Body of pancreas (tissue), 4 donors: ENCODE measurements around the gene PSG11. TPM values are rescaled to one million over a fixed set of nuclear protein-coding genes. Genes with fewer than 3 reads are reported as not detected.
"Not testable (repeated sequence)": the region's sequence is repeated elsewhere in the genome, so short reads cannot be mapped to it uniquely, and the experiment has no call there.

ENCODE experiments used
- ATAC-seq: fragments of 150-250 bp; one replicate; pipeline ENCODE4 v1.9.1; 2016
- DNase-seq, 4 donors: peaks; one replicate each; pipeline ENCODE4 v3.0.0-alpha.2; 2019
- H3K27ac ChIP-seq, 4 donors: fragments of 200-600 bp; sonication (generic); 1 replicate in 3 of 4; 2 replicates in 1 of 4; pipeline versions ENCODE4 v1.5.1 to v1.6.1; 2016 to 2019; ENCODE audit warnings: mild to moderate bottlenecking in 1 of 4, mixed read lengths in 1 of 4, moderate library complexity in 1 of 4
- H3K27me3 ChIP-seq, 2 donors: fragments of 200-600 bp; sonication (generic); one replicate each; pipeline ENCODE4 v1.6.0; 2016; ENCODE audit warnings: mild to moderate bottlenecking in 1 of 2
- H3K36me3 ChIP-seq, 2 donors: fragments of 200-600 bp; sonication (generic); replicated peaks in 1 of 2; 2 replicates each; pipeline ENCODE4 v1.5.1; 2016; ENCODE audit warnings: low read depth in 2 of 2; ENCODE audit not compliant: insufficient read depth in 1 of 2
- H3K4me1 ChIP-seq: fragments of 200-600 bp; sonication (generic); one replicate; pipeline ENCODE4 v1.6.0; 2016
- H3K4me3 ChIP-seq, 2 donors: fragments of 200-600 bp; sonication (generic); 1 replicate in 1 of 2; 2 replicates in 1 of 2; pipeline ENCODE4 v1.5.1; 2016 to 2019
- H3K9me3 ChIP-seq, 3 donors: fragments of 200-600 bp; sonication (generic); 1 replicate in 2 of 3; 2 replicates in 1 of 3; pipeline ENCODE4 v1.5.1; 2016
- CTCF ChIP-seq, 7 experiments: fragments of 450-650 bp in 4 of 7; fragments of 200-600 bp in 3 of 7; sonication (generic) in 3 of 7; IDR thresholded peaks; one replicate each; pipeline ENCODE4 v1.5.1; 2016 to 2019; ENCODE audit warnings: antibody characterized with exemption in 7 of 7
- POLR2A ChIP-seq, 3 donors: fragments of 450-650 bp; IDR thresholded peaks; one replicate each; pipeline ENCODE4 v1.6.1; 2016; ENCODE audit warnings: antibody characterized with exemption in 3 of 3, mild to moderate bottlenecking in 2 of 3
- WGBS, 2 donors: methylation state at CpG; one replicate each; pipeline ENCODE4 v1.1.5; 2017; 5-methylcytosine and 5-hydroxymethylcytosine counted together
- intact Hi-C: fragments of 100-400 bp; cut with DNase I; formaldehyde crosslinking; loops from one replicate; pipeline ENCODE4 v1.15.1; 2023
- total RNA-seq, 2 donors: library from RNA; depleted of rRNA; stranded (reverse); fragments of >200 nt; gene quantifications; one replicate each; pipeline ENCODE4 v1.1.0, GENCODE V29; 2016

The PSG11 gene
- total RNA-seq, 2 donors from 2014 or later, result not detected

- intact Hi-C loops, ATAC-seq: not testable (repeated sequence)
These were observed 34.2 kb downstream of the PSG11 start for GRCh38 chr19:42992029-42992604.

DNA sequence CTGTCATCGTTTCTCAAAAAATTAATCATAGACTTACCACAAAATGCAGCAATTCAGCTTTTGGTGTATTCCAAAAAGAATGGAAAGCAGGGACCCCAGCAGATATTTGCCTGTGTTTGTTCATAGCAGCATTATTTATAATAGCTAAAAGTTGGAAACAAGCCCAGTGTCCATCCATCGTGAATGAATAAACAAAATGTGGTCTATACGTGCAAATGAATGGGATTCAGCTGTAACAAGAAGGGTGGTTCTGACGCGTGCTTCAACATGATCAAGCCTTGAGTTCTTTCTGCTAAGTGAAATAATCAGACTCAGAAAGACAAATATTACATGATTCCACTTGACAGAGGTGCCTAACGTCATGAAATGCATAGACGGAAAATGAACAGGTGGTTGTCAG is 36.4 kb downstream of the PSG11 start:
- 41 to 52% methylated on average over 7 of the region's 7 CpGs for WGBS, 2 donors

More at GRCh38 chr19:42992029-42992604, 34.2 kb downstream of the PSG11 start:
- not testable (repeated sequence) for H3K27me3 ChIP-seq, H3K4me3 ChIP-seq, H3K27ac ChIP-seq, H3K4me1 ChIP-seq, H3K9me3 ChIP-seq, H3K36me3 ChIP-seq, DNase-seq
- WGBS, 2 donors, result 50 to 60% methylated on average over 10 of the region's 10 CpGs

DNA sequence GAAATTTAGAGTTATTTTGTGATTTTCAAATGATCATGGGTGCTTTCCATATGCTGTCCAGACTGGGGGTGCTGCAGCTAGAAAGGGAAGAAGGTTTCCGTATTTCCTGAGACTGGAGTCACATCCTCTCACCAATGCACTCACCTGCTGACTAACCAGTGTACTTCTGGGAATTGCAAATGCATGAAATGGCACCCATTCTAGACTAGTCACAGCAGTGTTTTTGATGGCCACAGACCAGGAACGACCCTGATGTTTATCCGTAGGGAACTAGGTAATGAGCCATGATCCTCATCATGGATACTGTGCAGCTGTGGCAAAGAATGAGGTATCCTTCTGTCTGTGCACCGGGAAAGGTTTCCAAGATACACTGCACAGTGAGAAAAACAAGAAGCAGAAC is 37.1 kb downstream of the PSG11 start:
- H3K27me3 ChIP-seq, H3K4me1 ChIP-seq, H3K27ac ChIP-seq, ATAC-seq, H3K36me3 ChIP-seq, DNase-seq, H3K9me3 ChIP-seq, intact Hi-C loops, H3K4me3 ChIP-seq: not testable (repeated sequence)
- WGBS, 2 donors, result 51 to 60% methylated on average over 4 of the region's 4 CpGs

More for the DNA sequence above, 36.4 kb downstream of the PSG11 start:
- TF ChIP-seq CTCF (IDR thresholded peaks at IDR 0.05), result no peak
- no peak for TF ChIP-seq POLR2A (IDR thresholded peaks at IDR 0.05)
- Histone ChIP-seq H3K4me1 (no peaks in the 10 kb centered on the region), H3K9me3 (no peaks in the 10 kb centered on the region), H3K4me3 (no peak overlapping the region), H3K36me3 (no peaks in the 10 kb centered on the region), H3K27ac (no peak overlapping the region), H3K27me3 (no peaks in the 10 kb centered on the region)
- ATAC-seq (no peak), DNase-seq (no peak)
- intact Hi-C loops, result no loop called here

DNA sequence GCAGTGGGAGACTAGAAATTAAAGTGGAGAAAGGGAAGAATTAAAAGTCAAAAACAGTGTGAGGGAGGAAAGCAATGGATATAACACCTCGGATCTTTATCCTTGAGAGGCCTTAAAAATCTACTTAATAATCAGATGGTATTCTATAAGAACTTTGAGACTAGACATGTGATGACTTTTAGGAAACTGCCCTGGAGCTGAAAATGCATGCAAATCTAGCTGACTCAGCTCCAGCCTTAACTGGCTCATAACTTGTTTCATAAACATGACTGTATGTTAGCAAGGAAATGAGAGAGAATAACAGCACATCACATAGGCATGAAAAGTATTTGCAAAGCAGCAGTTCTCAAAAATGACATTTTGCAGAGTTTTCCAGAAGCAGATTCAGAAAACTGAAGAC is 38.1 kb downstream of the PSG11 start:
- intact Hi-C loops, H3K4me1 ChIP-seq, H3K36me3 ChIP-seq, H3K27ac ChIP-seq, DNase-seq, H3K27me3 ChIP-seq, ATAC-seq, H3K4me3 ChIP-seq, H3K9me3 ChIP-seq: not testable (repeated sequence)
- 30 to 40% methylated on average over 1 of the region's 1 CpG for WGBS, 2 donors

- 30 to 48% methylated on average over 4 of the region's 4 CpGs for WGBS, 2 donors
- intact Hi-C loops, result no loop called here
These were observed 40.7 kb downstream of the PSG11 start for GRCh38 chr19:42985588-42985987.

DNA sequence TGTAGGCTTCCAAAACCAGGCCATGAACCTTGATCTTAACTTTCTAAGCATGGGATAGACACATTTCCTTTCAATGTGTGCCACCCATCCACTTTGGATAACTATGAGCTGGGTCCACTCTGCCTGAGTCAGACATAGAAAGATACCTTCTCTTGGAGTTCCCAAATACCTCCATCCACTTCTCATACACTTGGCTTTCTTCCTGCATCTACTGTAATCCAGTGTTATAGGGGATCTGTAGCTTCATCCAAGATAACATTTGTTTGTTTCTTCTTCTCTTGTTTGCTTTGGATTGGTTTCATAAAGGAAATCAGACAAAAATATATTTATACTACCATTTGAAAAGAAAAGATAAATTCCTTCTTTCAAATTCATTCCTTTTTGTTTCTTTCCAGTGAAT is 44.2 kb downstream of the PSG11 start:
- H3K27me3 ChIP-seq, H3K27ac ChIP-seq, ATAC-seq, H3K4me1 ChIP-seq, intact Hi-C loops, H3K9me3 ChIP-seq, H3K36me3 ChIP-seq, H3K4me3 ChIP-seq, DNase-seq: not testable (repeated sequence)

More at GRCh38 chr19:42985588-42985987, 40.7 kb downstream of the PSG11 start:
- no peaks in the 10 kb centered on the region for H3K27me3 ChIP-seq
- H3K4me1 ChIP-seq, result no peaks in the 10 kb centered on the region
- no peak for TF ChIP-seq POLR2A (IDR thresholded peaks at IDR 0.05)
- no peak for TF ChIP-seq CTCF (IDR thresholded peaks at IDR 0.05)
- H3K9me3 ChIP-seq, result no peaks in the 10 kb centered on the region
- DNase-seq (no peak), ATAC-seq (no peak)
- H3K36me3 ChIP-seq, result no peaks in the 10 kb centered on the region
- H3K27ac ChIP-seq, result no peak overlapping the region
- H3K4me3 ChIP-seq, result no peak overlapping the region

DNA sequence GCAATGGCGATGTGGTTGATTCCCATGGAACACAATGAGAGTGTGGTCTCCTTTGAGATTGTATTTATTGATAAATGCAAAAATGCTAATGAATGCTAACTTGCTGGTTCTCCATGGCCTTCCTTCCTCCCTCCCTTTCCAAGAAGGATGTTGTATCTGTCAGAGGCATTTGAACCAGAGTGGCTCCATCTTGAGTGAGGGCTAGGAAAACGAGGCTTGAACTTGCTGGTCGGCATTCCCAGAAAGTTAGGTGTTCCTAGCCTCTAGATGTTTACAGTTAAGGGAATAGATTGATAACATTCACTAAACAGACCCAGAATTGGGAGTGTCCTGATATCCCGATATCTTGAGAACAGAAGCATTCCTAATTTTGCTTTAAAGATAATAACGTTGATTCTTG is 54.8 kb downstream of the PSG11 start:
- DNase-seq, H3K27me3 ChIP-seq, H3K36me3 ChIP-seq, H3K27ac ChIP-seq, H3K4me3 ChIP-seq, intact Hi-C loops, H3K4me1 ChIP-seq, H3K9me3 ChIP-seq, ATAC-seq: not testable (repeated sequence)
- 62 to 84% methylated on average over 5 of the region's 5 CpGs for WGBS, 2 donors
